Stimulated activated CD4-positive, alpha-beta T cell treated with anti-CD3 and anti-CD28 coated beads, Interleukin-1b, Interleukin-23, amount 100 ng/mL, for 4 hours (primary cell): ENCODE measurements around the gene CIT.

ENCODE experiments used
- DNase-seq, 2 donors: peaks; one replicate each; pipeline ENCODE4 v3.0.0-alpha.2; 2020; ENCODE audit warnings: low read depth in 2 of 2

Gene CIT

GRCh38 chr12:119803381-119803791, 73.7 kb downstream of the CIT start:
- no peak for DNase-seq

- no peak for DNase-seq
These were observed 74.6 kb downstream of the CIT start for GRCh38 chr12:119802472-119802871.

GRCh38 chr12:119797090-119797489, 80.0 kb downstream of the CIT start:
- DNase-seq, result no peak

- no peak for DNase-seq
These were observed 80.8 kb downstream of the CIT start for GRCh38 chr12:119796292-119796691.

GRCh38 chr12:119791453-119791852, 85.7 kb downstream of the CIT start:
- DNase-seq, result no peak

- no peak for DNase-seq
These were observed 88.3 kb downstream of the CIT start for GRCh38 chr12:119788786-119789185.

- no peak for DNase-seq
These were observed 90.6 kb downstream of the CIT start for GRCh38 chr12:119786539-119786938.

- no peak for DNase-seq
These were observed 92.4 kb downstream of the CIT start for GRCh38 chr12:119784673-119785072.

GRCh38 chr12:119783787-119784186, 93.3 kb downstream of the CIT start:
- DNase-seq, result no peak

- no peak for DNase-seq
These were observed 95.3 kb downstream of the CIT start for GRCh38 chr12:119781804-119782203.

GRCh38 chr12:119780786-119781434, 96.2 kb downstream of the CIT start:
- no peak for DNase-seq

- DNase-seq, result no peak
These were observed 101.7 kb downstream of the CIT start for GRCh38 chr12:119775246-119775895.

- DNase-seq, result no peak
These were observed 104.7 kb downstream of the CIT start for GRCh38 chr12:119772431-119772830.

- DNase-seq, result no peak
These were observed 107.0 kb downstream of the CIT start for GRCh38 chr12:119770146-119770545.

GRCh38 chr12:119762619-119763018, 114.5 kb downstream of the CIT start:
- no peak for DNase-seq

GRCh38 chr12:119758722-119759121, 118.4 kb downstream of the CIT start:
- no peak for DNase-seq

GRCh38 chr12:119758234-119758633, 118.9 kb downstream of the CIT start:
- no peak for DNase-seq

GRCh38 chr12:119751961-119752360, 125.2 kb downstream of the CIT start:
- no peak for DNase-seq

GRCh38 chr12:119749666-119750065, 127.5 kb downstream of the CIT start:
- no peak for DNase-seq

GRCh38 chr12:119748497-119748896, 128.6 kb downstream of the CIT start:
- DNase-seq, result no peak

GRCh38 chr12:119746169-119746568, 131.0 kb downstream of the CIT start:
- DNase-seq, result no peak

- no peak for DNase-seq
These were observed 132.1 kb downstream of the CIT start for GRCh38 chr12:119744900-119745606.

- DNase-seq, result no peak
These were observed 134.4 kb downstream of the CIT start for GRCh38 chr12:119742700-119743099.
